ENCODE data around the gene CSTB. TPM values are rescaled to one million over a fixed set of nuclear protein-coding genes. Genes with fewer than 3 reads are reported as not detected.

Gene CSTB
- total and polyA plus RNA-seq, 2 of the 8 experiments (the other 6 are each of a cell fraction or from before 2014, with no cell fraction given), result 53.8 to 64.1 TPM

GRCh38 chr21:43794311-43794710, 18.2 kb upstream of the CSTB start (continued):
- no peak for TF ChIP-seq USF2 (IDR thresholded peaks at IDR 0.05; ENCODE audit: low read length)
- no peak for TF ChIP-seq NANOG (IDR thresholded peaks at IDR 0.05; ENCODE audit: insufficient read depth, low read depth, low read length, poor library complexity, severe bottlenecking)
- no peak for TF ChIP-seq FOSL1 (IDR thresholded peaks at IDR 0.05; ENCODE audit: insufficient read depth, low read depth, low read length)
- TF ChIP-seq TAF1 (IDR thresholded peaks at IDR 0.05; ENCODE audit: low read depth, low read length), result no peak
- no peak for TF ChIP-seq KDM4A (IDR thresholded peaks at IDR 0.05; ENCODE audit: low read depth, low read length, severe bottlenecking)
- TF ChIP-seq MAX (IDR thresholded peaks at IDR 0.05), result no peak
- TF ChIP-seq KDM5A (IDR thresholded peaks at IDR 0.05; ENCODE audit: low read length), result no peak
- TF ChIP-seq CBX5 (IDR thresholded peaks at IDR 0.05; ENCODE audit: low read depth, low read length), result no peak
- no peak for TF ChIP-seq CHD7 (IDR thresholded peaks at IDR 0.05; ENCODE audit: insufficient replicate concordance, low read length)
- no peak for TF ChIP-seq RAD21 (IDR thresholded peaks at IDR 0.05 in 1 of 2, conservative IDR thresholded peaks at IDR 0.05 in 1 of 2; ENCODE audit: low read depth in 2 of 2, low read length in 2 of 2)
